GM21381 (cell line): Measurements from ENCODE around the gene EYA3.

ENCODE experiments used
- ATAC-seq: cut with Tn5 transposase; IDR thresholded peaks from one replicate; pipeline ENCODE4 v1.9.1; 2021; ENCODE audit warnings: mild to moderate bottlenecking, moderate library complexity; ENCODE audit not compliant: unreplicated experiment

EYA3 gene, protein sequence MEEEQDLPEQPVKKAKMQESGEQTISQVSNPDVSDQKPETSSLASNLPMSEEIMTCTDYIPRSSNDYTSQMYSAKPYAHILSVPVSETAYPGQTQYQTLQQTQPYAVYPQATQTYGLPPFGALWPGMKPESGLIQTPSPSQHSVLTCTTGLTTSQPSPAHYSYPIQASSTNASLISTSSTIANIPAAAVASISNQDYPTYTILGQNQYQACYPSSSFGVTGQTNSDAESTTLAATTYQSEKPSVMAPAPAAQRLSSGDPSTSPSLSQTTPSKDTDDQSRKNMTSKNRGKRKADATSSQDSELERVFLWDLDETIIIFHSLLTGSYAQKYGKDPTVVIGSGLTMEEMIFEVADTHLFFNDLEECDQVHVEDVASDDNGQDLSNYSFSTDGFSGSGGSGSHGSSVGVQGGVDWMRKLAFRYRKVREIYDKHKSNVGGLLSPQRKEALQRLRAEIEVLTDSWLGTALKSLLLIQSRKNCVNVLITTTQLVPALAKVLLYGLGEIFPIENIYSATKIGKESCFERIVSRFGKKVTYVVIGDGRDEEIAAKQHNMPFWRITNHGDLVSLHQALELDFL

GRCh38 chr1:28088168-28088961 lies at the start of gene EYA3:
TSS of gene EYA3 (minus strand) at chr1:28088610. CDS start at chr1:28058026, 30,584 bp downstream.
- ATAC-seq: peak; percentile 92

DNA sequence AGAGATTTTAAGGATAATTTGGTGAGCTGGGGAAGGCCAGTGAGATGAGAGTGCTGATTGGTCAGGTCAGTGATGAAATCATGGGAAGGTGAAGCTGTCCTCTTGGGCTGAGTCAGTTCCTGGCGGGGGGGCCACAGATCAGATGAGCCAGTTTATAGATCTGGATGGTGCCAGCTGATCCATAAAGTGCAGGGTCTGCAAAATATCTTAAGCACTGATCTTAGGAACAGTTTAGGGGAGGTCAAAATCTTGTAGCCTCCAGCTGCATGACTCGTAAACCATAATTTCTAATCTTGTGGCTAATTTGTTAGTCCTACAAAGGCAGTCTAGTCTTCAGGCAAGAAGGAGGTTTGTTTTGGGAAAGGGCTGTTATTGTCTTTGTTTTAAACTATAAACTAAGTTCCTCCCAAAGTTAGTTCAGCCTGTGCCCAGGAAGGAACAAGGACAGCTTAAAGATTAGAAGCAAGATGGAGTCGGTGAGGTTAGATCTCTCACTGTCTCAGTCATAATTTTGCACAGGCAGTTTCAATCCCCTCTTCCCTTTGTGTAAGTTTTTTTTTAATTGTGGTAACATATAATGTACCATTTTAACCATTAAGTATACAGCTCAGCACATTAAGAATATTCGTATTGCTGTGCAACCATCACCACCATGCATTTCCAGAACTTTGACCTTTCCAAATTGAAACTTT lies 48.7 kb upstream of the EYA3 start:
- no peak for ATAC-seq

DNA sequence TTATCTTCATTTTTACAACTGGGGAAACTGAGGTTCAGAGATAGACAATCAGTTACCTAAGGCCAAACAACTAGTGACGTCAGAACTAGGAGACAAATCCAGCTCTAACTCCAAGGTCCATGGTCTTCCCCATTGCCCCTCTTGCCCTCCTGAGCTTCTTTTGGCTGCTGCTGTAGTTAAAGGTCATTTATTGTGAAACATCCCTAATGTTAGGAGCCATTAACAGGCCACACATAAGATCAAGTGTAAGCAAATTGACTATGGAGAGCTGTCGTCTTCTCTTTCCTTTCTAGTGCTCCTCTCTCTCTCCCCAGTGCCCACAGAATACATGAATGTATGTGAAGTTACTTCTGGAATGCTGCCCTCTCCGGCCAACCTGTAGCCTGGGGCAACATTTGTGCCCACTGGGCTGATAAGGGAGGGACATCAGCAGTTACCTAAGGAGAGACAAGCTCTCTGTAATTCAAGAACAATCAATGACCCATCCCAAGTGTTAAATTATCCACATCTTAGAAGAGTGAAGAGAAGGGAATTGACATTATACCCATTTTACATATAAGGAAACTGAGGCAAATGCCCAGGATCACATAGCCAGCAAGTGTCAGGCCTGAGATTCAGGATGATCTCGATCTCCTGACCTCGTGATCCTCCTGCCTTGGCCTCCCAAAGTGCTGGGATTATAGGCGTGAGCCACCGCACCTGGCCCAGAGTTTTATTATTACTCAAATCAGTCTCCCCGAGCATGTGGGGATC lies 47.9 kb upstream of the EYA3 start:
- ATAC-seq: no peak

DNA sequence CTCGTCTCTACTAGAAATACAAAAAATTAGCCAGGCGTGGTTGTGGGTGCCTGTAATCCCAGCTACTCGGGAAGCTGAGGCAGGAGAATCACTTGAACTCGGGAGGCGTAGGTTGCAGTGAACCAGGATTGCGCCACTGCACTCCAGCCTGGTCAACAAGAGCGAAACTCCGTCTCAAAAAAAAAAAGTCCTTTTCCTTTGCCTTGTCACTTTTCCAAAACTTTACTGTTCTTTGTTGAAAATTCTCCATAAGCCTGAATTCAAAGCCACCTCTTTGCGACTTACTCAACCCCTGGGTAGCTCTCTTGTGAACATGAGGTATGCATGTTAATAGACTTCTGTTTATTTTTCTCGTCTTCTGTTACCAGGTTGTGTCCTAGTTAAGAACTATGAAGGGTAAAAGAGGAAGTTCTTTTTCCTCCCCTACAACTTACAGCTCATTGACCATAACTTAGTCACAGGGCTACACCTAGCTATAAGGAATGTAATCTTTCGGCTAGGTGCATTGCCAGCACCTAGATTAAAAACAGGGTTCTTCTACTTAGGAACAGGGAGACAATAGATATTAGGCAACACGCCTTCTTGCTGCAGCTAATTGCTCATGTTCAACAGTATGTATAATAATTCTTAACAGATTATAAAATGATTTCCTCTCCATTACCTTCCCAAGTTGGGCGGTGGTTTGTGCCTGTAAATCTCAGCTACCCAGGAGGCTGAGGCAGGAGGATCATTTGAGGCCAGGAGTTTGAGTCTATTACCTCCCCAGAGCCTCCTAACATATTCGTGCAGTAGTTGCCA lies 47.2 kb upstream of the EYA3 start:
- ATAC-seq: no peak

DNA sequence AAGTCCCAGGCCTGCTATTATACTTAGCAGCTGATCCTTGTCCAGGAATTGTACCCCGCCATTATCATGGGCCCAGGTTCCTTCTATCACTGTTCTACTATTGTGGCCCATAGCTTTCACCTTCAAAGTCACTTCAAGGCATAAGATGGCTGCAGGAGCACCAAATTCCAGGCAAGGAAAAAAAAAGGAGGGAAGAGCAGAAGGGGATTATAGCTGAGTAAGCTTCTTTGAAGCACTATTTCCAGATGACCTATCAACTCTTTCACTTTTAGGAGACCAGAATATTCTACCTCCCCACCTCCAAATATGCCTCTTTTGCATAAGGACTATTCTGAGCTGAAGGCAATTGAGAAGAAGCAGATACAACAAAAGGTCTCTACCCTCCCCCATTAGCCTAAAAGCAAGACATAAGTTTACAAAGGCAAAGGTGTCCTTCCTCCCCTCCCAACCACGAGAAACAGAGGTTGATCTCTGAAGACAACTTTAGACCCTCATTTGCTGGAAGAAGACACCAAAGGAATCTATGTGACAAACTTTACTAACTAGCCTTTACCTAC lies 46.3 kb upstream of the EYA3 start:
- no peak for ATAC-seq

GRCh38 chr1:28132171-28133167 lies 44.1 kb upstream of the EYA3 start:
- no peak for ATAC-seq

DNA sequence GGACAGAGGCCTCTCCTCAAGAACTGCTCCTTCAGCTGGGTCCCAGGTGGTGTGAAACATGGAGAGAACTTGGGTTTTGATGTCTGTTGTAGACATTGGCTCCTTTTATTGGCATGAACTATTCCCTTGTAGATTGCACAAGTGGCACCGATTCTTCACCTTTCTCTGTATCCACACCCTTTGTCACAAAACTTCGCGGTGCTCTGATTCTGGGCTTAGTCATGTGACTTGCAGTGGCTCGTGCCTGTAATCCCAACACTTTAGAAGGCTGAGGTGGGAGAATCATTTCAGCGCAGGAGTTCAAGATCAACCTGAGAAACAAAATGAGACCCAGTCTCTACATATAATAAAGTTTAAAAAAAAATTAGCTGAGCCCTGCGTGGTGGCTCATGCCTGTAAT lies 42.5 kb upstream of the EYA3 start:
- ATAC-seq: no peak

DNA sequence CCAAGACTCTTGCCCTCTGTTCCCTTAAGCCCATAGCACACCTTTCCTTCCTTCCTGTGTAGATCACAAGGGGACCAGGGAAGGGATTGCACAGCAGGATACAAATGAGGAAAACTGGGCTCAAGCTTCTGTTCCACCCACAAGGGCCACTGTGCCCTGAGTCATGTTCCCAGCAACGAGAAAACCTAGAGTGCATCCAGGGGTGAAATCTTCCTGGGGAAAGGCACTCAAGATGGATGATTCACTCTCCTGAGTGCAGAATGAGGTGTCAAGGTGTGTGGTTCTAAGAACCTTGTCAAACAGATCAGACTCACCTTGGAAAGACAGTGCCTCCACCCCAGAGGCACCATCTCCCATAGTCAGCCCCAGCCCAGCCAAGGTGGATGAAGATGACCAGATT lies 40.7 kb upstream of the EYA3 start:
- ATAC-seq: no peak

- ATAC-seq: peak; percentile 78
These were observed 39.3 kb upstream of the EYA3 start for GRCh38 chr1:28127617-28128257.

GRCh38 chr1:28126783-28127490 lies 38.5 kb upstream of the EYA3 start:
- no peak for ATAC-seq

- no peak for ATAC-seq
These were observed 37.8 kb upstream of the EYA3 start for GRCh38 chr1:28126212-28126611.

DNA sequence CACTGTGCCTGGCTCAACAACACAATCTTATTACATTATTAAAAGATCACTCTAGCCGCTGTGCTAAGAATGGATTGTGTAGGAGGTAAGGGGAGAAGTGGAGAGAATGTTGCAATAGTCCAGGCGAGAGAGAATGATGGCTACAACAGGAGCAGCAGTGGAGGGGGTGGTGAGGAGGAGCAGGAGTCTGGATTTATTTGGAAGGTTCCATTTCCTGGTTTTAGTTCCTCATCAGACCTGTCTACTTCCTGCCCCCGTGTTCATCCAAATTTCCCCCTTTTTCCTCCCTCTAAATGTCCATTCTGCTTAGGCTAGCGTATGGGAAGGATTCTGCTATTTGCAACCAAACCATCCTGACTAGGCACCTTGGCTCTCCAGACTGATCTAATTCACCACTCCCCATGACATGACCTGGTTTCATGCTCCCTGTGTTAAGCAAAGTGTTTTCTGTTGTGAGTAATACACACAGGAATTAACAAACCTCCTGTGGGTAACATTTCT lies 35.1 kb upstream of the EYA3 start:
- no peak for ATAC-seq

GRCh38 chr1:28122183-28122582 lies 33.8 kb upstream of the EYA3 start:
- no peak for ATAC-seq

- no peak for ATAC-seq
These were observed 31.1 kb upstream of the EYA3 start for GRCh38 chr1:28119556-28119955.

DNA sequence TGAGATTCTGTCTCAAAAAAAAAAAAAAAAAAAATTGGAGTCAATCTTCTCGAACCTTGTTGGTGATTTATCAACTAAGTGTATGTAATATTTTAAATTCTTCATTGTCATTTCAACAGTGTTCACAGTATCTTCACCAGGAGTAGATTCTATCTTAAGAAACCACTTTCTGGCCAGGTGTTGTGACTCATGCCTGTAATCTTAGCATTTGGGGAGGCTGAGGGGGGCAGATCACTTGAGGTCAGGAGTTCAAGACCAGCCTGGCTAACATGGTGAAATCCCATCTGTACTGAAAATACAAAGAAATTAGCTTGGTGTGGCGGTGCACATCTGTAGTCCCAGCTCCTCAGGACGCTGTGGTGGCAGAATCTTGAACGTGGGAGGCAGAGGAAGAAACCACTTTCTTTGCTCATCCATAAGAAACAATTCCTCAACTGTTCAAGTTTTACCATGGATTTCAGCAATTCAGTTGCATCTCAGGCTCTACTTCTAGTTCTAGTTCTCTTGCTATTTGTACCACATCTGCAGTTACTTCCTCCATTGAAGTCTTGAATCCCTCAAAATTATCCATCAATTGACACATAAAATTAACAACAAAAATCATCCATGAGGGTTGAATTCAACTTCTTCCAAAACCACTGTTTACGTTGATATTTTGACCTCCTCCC lies 30.4 kb upstream of the EYA3 start:
- no peak for ATAC-seq

DNA sequence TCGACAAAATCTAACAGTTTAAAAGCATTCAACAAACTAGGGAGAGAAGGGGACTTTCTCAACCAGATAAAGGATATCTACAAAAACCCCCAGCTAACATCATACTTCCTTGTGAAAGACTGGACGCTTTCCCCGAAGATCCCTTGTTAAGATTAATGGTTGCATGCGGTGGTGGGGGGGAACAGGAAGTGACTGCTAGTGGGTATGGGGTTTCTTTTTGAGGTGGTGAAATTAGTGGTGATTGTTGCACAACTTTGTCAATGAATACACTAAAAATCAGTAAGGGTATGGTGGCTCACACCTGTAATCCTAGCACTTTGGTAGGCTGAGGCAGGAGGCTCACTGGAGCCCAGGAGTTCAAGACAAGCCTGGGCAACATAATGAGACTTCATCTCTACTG lies 26.9 kb upstream of the EYA3 start:
- ATAC-seq: no peak
